GM12878 (cell line): ENCODE data around the gene CLDN9. TPM values are rescaled to one million over a fixed set of nuclear protein-coding genes. Genes with fewer than 3 reads are reported as not detected.

ENCODE experiments used
- CBFB ChIP-seq: IDR thresholded peaks from 2 replicates; pipeline ENCODE4 v1.6.1; 2016; ENCODE audit warnings: antibody characterized with exemption, low read depth
- CHD2 ChIP-seq: IDR thresholded peaks from 2 replicates; pipeline ENCODE4 v1.6.1; 2011; ENCODE audit warnings: low read depth, low read length, improper control_type of control experiment, borderline replicate concordance
- E2F4 ChIP-seq: IDR thresholded peaks from 2 replicates; pipeline ENCODE4 v1.6.1; 2012; ENCODE audit warnings: low read depth, low read length, improper control_type of control experiment
- EED ChIP-seq: sonication (generic); IDR thresholded peaks from 2 replicates; pipeline ENCODE4 v1.6.1; 2016; ENCODE audit warnings: antibody characterized with exemption, low read depth
- EZH2 ChIP-seq: IDR thresholded peaks from 2 replicates; pipeline ENCODE4 v1.6.1; 2012; ENCODE audit warnings: low read depth, mild to moderate bottlenecking, control low read depth, inconsistent platforms, low read length, borderline replicate concordance; ENCODE audit not compliant: control insufficient read depth
- HDAC6 ChIP-seq: fragments of 200-600 bp; sonication (generic); IDR thresholded peaks from one replicate; pipeline ENCODE4 v1.8.0; 2017; ENCODE audit warnings: antibody characterized with exemption; ENCODE audit not compliant: unreplicated experiment
- IRF5 ChIP-seq: fragments of 450-650 bp; IDR thresholded peaks from 2 replicates; pipeline ENCODE4 v1.6.1; 2017; ENCODE audit warnings: borderline replicate concordance
- JUNB ChIP-seq: IDR thresholded peaks from 2 replicates; pipeline ENCODE4 v1.6.1; 2016; ENCODE audit warnings: antibody characterized with exemption, mild to moderate bottlenecking
- LARP7 ChIP-seq: fragments of 450-650 bp; IDR thresholded peaks from 2 replicates; pipeline ENCODE4 v1.6.1; 2017; ENCODE audit warnings: mild to moderate bottlenecking
- NFYB ChIP-seq: IDR thresholded peaks from 2 replicates; pipeline ENCODE4 v1.6.1; 2011; ENCODE audit warnings: low read depth, mild to moderate bottlenecking, low read length, improper control_type of control experiment, moderate library complexity; ENCODE audit not compliant: insufficient read depth
- NRF1 ChIP-seq: conservative IDR thresholded peaks from 2 replicates; pipeline ENCODE4 v1.6.1; 2011; ENCODE audit warnings: mild to moderate bottlenecking, low read depth, low read length, improper control_type of control experiment
- POU2F2 ChIP-seq: IDR thresholded peaks from 3 replicates; pipeline ENCODE4 v1.6.1; 2011; ENCODE audit warnings: low read depth, mild to moderate bottlenecking, low read length, borderline replicate concordance
- SMAD5 ChIP-seq: IDR thresholded peaks from 2 replicates; pipeline ENCODE4 v1.6.1; 2016; ENCODE audit warnings: antibody characterized with exemption, low read depth
- SRF ChIP-seq, 2 experiments: IDR thresholded peaks; 2 replicates each; pipeline ENCODE4 v1.6.1; 2011; ENCODE audit warnings: low read depth in 2 of 2, low read length in 2 of 2, mild to moderate bottlenecking in 1 of 2, moderate library complexity in 1 of 2
- TAF1 ChIP-seq: IDR thresholded peaks from 2 replicates; pipeline ENCODE4 v1.6.1; 2011; ENCODE audit warnings: mild to moderate bottlenecking, low read depth, low read length, borderline replicate concordance
- YBX1 ChIP-seq: fragments of 450-650 bp; IDR thresholded peaks from 2 replicates; pipeline ENCODE4 v1.6.1; 2016; ENCODE audit warnings: antibody characterized with exemption
- polyA plus RNA-seq, 11 experiments: library from polyadenylated mRNA; depleted of rRNA in 4 of 11; unstranded in 6 of 11; stranded (reverse) in 5 of 11; fragments of >200 nt; fragmentation: Nextera tagmentation in 4 of 11; fragmentation: Illumina TruSeq in 1 of 11; extraction: Ambion mirVana in 4 of 11; extraction: Trizol in 1 of 11; gene quantifications; 1 replicate in 1 of 11; 2 replicates in 10 of 11; pipeline versions ENCODE4 v1.2.1 to v1.2.3, GENCODE V29; 2011 to 2016; ENCODE audit warnings: inconsistent platforms in 2 of 11, missing spikeins in 2 of 11, low read depth in 1 of 11
- total RNA-seq, 4 experiments: library from RNA; depleted of rRNA in 3 of 4; stranded (reverse); fragments of >200 nt in 3 of 4; fragmentation: Illumina TruSeq in 1 of 4; extraction: Trizol in 1 of 4; gene quantifications; 2 replicates each; pipeline versions ENCODE4 v1.2.1 to v1.2.3, GENCODE V29; 2013 to 2021

Gene CLDN9
- total and polyA plus RNA-seq, 10 of the 15 experiments (the other 5 are each of a cell fraction or from before 2014, with no cell fraction given), result not detected

GRCh38 chr16:3022208-3022683, 9.5 kb downstream of the CLDN9 start (continued):
- 0 out of 2 replicates have a peak, but pooled peaks have one; percentile 20 for TF ChIP-seq EED
- no peak for TF ChIP-seq SMAD5
- no peak for TF ChIP-seq LARP7
- no peak for TF ChIP-seq EZH2
- no peak for TF ChIP-seq CBFB
- no peak for TF ChIP-seq NRF1
- TF ChIP-seq SRF (IDR thresholded peaks at IDR 0.05; ENCODE audit: low read depth in 2 of 2, low read length in 2 of 2), result no peak
- TF ChIP-seq HDAC6, result no peak
- peak; percentile 52; the same call in 1 of the 2 replicates for TF ChIP-seq JUNB
- no peak for TF ChIP-seq NFYB
- TF ChIP-seq CHD2, result no peak
- TF ChIP-seq TAF1, result no peak
- no peak for TF ChIP-seq YBX1
- no peak for TF ChIP-seq POU2F2
- no peak for TF ChIP-seq IRF5
- TF ChIP-seq E2F4, result no peak
